CD4-positive, alpha-beta T cell treated with Interferon gamma for 1 hour (primary cell): ENCODE data around the gene ACSF3.

Experiments used
- DNase-seq: peaks from one replicate; pipeline ENCODE4 v3.0.0-alpha.2; 2020

Gene ACSF3

DNA sequence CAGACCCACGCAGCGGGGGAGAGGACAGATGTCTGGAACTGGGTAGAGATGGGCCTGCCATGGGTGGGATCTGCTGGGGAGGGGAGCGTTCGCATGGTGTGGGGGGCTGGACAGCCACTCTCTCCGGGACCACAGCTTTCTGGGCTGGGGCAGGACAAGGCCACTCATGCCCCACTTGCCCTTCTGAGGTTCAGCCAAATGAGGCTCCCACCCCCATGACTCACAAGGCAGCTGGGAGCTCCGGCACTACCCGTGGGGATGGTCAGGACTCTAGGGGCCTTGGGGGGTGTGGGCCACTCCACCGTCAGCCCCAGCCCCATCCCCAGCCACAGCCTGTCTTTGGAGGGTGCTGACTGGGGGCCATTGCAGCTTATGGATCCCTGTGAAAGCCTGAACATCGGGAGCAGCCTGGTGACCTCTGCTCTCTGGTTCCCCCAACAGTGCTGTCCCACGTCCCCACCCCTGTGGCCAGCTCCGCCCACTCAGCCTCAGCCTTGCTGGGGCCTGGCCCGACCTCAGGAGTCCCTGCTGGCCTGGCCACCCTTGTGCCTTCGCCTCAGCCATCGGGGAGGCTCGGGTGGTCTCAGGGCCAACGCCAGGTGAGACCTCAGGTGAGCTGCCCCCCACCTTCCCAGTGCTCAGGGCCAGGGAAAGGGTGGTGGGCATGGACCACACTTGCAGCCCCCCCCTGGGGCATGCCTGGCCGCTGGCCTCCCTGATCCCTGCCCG is 73.2 kb downstream of the ACSF3 start:
- no peak for DNase-seq

DNA sequence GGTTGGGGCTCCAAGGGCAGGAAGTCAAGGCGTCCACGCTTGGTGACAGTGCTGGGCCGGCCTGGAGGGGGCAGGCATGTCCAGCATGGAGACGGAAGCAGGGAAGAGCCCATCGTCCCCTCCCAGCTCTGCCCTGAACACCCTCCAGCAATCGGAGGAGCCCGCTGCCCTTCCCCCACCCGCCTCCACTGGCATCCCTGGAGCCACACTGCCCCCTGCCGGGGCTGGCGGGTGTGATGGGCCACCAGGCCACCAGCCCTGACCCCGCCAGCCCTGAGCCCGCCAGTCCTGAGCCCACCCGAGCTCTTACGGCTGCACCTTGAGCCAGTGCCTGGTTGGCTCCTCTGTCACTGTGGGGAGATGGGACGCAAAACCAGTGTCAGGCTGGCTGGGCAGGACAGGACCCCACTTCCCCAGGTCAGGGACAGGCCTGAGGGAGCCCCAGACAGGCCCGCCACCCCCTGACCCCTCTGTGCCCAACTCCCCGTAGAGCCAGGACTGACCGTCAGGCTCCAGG is 73.8 kb downstream of the ACSF3 start:
- peak; percentile 79 for DNase-seq

DNA sequence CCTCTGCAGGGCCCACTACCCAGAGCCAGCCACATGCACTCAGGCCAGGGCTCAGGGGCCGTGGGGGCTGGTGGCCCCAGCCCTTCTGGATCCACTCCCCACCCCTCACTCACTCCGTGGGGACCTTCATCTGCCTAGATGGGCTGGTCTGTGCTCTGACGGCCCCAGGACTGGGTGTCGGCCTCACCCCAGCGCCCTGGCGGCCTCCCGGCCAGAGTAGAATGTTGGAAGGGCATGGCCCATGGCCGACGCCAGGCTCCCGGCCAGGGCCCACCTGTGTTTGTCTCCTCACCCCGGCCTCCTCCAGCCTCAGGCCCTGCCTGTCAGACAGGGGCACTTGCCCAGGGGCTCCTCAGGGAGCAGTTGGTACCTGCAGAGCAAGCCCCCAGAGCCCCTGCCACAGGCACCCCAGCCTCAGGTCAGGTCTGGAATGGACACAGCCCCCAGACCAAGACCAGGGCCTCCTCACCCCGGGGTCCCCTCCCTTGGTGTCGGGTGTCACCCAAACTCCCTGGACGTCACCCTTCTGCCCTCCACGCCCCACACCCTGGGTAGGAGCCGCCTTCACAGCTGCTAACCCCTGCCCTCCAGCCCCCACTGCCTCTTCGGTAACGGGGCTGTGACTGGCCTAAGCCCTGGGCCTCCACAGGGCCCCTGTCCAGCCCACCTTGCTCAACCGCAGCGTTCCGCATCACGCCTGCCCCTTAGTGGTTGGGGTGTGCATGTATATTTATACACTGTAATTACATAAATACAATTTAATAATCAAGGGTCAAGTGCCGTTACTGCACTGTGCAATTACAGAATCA is 74.9 kb downstream of the ACSF3 start:
- DNase-seq: no peak

DNA sequence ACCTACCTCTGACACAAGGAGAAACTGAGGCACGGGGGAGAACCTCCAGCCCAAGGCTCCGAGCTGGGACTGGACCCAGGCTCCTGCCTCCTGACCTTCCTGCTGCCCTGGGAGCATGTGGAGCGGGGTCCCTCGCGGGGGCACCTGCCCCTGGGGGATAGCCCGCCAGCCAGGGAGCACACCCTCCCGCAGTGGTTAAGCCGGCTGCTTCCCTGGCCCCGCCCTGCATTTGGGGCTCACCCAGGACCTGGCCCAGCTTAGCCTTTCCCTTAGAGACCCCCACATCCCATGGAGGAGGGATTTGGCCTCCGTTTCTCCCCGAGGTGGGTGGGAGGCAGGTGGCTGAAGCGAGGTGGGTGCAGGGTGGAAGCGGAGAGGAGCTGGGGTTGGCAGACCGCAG is 76.1 kb downstream of the ACSF3 start:
- no peak for DNase-seq

DNA sequence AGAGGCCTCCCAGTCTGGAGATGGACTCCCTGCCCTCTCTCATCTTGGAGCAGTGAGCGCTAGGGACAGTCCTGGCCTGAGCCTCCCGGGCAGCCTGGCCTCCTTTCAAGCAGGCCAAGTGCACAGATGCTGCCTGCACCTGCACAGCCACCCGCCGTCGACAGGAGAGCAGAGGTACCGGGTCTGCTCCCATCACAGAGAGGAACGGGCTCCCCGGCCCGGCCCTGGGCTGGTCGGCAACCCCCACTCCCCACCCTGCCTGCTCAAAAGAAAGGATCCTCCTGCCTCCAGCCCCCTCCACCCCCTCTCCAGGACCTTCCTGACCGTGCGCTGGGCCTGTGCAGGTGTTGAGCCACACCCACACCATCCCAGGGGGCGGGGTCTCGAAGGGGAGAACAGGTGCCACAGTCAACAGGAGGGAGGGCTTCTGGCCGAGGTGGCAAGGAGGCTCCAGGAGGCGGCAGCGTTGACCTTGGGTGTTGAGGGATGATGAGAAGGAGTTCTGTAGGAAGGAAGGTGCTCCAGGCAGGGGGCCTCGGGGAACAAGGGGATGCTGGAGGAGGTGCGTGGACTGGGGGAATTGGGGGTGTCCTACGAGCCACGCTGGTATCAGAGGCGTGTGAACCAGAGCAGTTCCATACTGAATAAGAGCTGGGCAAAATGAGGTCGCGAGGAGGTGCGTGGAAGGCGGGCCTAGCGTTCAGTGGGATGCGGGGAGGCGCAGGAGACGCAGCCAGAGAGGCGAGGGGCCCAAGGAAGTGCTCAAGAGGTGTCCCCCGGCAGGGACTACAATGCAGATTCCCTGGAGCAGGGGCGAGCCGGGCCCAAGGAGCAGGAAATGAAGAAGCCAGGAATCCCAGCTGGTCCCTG is 76.9 kb downstream of the ACSF3 start:
- no peak for DNase-seq

DNA sequence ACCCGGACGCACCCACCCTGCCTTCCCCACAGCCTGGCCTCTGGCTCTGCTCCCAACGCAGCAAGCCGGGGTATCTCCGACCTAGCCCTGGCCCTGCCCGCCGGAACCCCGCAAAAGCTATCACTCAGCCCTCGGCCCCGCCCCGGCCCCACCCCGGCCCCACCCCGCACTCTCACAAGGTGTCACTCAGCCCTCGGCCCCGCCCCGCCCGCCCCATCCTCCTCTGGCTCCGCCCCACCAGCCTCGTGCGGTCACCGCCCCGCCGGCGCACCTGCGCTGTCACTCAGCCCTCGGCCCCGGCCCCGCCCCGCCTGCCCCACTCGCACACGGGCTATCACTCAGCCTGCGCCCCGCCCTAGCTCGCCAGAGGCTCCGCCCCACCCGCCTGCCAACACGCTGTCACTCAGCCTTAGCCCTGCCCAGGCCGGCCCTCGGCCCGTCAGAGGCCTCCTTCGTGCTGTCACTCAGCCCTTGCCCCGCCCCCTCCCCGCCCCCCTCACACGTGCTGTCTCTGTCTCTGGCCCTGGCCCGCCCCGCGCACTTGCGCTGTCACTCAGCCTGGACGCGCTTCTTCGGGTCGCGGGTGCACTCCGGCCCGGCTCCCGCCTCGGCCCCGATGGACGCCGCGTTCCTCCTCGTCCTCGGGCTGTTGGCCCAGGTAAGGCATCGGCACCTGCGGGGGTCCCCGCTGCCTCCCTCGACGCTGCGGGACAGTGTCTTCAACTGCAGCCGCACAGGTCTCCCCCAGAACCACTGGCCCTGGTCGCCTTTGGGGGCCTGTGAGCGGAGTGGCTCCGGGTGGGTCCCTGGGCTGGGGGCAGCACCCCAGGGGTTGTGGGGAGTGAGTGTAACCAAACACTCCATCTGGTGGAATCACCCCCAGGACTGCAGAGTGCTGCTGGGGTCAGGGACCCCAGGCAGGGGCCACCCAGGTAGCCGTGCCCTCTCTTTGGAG is 77.8 kb downstream of the ACSF3 start, which contains the start of gene CDH15:
TSS of gene CDH15 (plus strand) at position 533 of the 955 bp plus-strand sequence. CDS start at position 617, 84 bp downstream.
- DNase-seq: peak; percentile 98

DNA sequence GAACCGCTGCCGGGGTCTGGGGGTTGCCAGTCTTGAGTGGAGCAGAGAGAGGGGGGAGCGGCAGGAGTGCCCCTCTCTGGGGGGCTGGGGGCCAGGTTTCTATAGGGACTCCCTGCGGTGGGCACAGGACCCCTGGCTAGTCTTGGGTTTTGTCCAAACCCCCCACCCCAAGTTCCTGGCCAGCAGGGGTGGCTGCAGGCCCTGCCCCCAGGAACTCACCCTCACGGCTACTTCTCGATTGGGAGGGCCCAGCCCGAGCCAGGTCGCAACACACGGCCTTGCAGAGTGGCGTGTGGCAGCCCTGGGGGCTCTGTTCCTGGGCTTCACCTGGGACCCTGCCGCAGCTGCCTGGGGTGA is 78.5 kb downstream of the ACSF3 start:
- no peak for DNase-seq

DNA sequence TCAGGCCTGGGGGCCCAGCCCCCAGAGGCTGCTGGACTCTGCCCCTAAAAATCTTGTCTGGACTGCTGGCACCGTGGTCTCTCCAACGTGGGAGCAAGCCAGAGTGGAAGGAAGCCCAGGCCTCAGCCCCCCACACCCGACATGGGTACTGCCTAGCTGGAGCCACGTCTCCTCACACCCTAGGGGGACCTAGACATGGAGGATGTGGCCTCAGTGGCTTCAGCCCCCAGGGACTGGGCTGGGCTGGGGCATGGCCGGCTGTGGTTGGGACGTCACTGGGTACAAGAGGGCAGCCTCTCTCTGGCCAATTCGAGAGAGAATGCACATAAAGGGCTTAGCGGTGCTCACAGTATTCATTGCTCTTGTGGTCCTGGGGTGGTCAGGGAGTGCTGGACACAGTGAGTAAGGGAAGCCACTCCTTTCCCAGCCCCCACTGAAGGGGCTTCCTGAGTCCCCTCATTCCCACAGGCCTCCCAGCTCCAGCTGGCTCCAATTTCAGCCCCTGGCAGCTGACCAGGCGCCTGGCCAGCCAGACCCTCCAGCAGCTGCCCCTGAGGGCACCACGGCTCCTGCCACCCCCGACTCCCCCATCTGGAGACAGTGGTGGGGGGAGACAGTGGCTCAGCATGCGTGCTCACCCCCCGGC is 79.0 kb downstream of the ACSF3 start:
- no peak for DNase-seq

DNA sequence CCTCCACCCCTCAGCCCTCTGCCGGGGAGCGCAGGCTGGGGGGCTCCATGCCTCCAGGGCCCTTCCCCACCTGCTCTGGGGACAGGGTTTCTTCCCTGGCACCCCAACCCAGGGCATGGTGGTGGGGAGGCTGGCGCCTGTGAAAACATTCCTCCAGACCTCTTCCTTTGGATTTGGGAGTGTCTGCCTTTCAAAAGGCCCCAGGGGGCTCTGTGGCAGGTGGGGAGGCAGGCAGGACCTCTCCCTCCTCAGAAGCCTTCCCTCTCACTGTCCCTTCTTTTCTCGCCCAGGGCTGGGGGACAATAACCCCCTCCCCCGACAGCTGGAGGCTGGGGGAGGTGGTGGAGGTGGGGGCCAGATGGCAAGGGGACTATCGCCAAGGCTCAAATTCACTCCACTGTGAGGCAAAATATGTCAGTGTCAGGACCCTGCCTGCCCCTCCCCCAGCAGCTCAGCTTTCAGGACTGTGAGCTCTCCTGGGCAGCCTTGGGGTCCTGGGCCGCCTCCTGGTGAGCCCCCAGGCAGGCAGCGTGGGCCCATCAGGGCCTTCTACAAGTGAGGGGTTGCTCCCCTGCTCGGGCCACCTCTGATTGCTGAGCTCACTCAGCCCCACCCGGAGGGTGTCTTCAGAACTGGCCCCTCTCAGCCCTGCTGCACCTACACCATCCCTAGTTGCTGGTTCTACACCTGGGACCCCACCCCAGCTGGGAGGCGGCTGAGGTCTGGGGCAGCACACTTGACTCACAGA is 79.7 kb downstream of the ACSF3 start:
- no peak for DNase-seq

DNA sequence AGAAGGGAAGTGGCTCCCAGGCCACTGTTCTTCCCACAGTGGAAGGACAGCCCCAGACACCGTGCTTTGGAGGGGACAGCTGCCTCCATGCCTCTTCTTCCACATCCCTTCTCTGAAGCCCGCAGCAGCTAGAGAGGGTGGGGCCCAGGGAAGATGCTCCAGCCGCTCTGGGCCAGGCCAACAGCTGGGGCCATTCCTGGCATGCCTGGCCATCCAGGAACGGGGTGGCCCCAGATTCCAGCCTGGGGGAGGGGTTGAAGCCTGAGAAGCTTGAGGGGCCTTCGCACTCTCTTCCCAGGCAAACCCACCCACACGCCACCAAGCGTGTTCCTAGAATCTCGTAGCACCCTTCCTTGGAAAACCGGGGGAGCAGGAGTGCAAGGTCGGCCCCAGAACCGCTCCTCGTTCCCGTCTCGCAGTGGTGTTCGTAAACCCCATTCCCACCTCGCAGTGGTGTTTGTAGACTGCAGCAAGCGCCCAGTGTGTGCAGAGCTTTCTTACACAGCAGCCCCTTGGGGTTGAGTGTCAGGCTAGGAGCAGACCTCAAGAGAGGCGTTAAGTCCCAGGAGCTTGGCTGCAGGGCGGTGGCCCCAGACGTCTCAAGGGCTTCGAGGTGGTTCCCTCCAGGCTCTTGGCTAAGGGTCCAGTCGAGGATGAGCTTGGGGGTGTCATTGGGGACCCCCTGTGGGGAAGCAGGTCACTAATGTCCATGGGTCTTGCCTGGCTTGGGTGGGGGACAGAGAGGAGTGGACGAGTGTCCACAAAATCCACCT is 80.6 kb downstream of the ACSF3 start:
- DNase-seq: no peak

DNA sequence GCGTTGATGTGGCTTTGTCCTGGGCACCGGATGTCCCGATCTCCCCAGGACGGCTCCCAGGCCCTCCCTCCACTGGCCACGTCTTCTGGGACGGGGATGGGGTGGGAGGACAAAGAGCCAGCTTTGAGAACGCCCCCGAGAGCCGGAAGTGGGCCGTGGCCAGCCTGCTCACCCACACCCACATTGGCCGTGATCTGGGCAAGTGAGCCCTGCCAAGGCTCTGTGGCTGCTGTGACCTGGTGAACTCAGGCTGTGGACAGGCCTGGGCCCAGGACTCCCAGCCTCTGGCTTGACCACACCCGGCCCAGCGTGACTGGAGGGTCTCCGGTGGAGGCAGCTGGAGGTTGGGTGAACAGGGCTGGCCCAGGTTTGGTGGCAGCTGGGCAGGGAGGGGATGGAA is 81.2 kb downstream of the ACSF3 start:
- DNase-seq: no peak

DNA sequence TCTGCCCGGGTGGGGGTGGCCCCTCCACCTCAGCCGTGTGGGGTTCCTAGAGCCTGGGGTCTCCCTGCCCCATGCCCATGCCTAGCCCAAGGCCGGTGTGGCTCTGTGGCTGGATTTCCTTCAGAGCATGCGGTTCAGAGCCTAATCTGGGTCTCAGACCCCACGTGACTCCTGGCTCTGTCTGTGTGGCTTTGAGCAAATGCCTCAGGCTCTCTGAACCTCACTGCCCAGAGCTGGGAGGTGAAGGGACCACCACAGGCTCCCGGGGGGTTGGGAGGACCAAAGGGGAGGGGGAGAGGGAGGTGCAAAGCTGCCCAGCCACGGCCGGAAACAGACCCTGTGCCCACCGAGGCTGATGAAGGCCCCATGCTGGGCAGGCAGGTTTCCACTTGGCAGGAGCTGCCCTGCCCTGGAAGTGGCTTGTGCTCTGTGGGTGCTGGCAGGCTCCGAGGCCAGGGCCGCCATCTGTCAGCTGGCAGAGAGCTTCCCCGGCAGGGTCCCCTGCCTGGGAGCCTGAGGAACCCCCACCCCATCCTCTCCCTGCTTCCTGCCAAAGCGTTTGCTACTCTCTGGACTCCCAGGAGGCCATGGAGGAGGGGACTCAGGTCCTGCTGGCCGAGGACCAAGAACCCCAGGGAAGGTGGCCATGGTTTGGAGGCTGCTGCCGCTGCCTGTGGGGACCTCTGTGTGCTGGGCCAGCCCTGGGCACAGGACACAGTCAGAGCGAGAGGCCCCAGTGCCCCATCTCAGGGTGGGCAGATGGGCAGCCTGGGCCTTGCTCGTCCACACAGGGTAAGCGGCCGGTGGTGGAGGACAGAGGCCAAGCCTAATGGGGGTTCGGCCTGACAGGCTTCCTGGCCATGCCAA is 81.9 kb downstream of the ACSF3 start:
- DNase-seq: no peak

DNA sequence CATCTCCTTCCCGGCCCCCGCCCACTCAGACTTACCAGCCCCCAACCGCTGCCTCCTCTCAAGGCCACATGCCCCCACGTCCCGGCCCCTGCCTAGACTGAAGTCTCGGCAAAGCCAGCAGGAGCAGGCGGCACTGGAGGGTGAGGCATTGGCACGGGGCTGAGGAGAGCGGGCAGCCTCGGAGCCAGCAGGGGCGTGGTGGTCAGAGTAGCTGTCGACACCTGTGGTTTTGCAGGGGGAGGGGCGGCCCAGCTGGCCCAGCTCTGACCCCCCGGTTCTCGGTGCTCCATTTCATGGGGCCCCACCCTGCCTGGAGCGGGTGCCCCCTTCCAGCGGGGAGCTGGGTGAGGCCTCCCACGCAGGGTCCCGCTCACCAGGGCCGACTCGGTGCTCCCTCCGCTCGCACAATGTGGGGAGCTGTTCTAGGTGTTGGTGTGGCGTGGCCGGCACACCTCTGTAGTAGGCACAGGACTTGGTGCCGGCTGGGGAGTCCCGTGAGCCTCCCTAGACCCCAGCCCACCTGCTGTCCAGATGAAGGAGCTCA is 82.6 kb downstream of the ACSF3 start:
- no peak for DNase-seq

DNA sequence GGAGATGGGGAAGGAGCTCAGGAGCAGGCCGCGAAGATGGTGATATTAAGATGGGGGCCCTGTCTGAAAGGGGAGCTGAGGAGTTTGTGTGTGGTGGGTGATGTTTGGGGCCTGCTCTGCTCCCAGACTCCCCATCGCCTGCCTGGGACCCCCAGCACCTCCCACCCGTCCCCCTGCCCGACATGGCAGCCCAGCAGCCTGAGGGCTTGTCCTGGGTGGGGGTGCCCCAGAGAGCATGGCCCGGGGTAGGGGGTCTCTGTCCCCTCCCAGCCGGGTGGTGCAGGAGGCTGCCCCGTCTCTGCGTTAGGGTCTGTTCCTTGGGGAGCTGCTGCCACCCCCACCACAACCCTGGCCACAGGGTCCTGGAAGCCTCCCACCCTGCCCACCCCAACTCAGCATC is 83.1 kb downstream of the ACSF3 start:
- no peak for DNase-seq

DNA sequence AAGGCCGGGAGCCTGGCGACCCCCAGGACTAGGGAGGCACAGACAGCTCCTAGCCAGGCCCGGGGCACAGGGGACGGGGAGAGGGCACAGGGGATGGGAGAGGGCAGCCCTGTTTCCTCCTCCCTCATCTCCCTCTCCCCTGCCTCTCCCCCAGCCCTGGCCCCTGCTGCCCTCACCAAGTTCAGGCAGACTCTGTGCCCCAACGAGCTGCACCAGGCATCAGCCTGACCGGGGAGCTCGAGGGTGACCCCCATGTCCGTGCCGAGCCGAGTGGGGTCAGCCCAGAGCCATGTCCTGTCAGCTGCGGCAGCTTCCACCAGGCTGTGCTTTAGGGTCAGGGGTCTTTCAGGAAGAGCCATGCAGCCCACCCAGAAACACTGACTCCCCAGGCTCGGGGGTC is 83.8 kb downstream of the ACSF3 start:
- no peak for DNase-seq

DNA sequence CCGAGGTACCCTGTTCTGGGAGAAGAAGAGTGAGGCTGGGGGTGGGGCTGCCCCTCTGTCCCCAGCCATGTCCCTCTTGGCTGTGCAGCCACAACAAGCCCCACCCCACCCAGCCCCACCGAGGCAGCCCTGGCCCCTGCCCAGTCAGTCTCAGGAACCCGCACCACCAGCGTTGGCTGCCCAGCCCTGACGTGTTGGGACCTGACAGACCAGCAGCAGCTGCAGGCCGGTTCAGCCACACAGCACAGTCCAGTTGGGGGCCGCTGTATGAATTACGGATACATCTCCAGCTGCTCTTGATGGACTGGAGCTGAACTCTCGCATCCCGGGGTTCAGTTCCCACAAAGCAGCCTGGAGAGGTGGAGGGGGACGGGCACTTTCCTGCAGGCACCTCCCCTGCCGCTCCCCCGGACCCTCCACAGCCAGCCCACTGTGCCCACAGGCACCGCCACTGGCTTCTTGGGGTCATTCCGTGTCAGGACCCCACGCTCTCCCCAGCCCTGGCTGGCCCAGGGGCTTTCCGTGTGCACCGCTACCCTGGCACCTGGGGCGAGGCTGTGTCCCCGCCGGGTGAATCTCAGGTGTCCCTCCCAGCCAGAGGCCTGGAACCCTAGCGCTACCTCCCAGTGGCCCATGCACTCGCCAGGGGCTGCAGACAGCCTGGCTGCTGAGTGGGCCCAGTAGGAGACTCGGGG is 84.9 kb downstream of the ACSF3 start:
- no peak for DNase-seq

DNA sequence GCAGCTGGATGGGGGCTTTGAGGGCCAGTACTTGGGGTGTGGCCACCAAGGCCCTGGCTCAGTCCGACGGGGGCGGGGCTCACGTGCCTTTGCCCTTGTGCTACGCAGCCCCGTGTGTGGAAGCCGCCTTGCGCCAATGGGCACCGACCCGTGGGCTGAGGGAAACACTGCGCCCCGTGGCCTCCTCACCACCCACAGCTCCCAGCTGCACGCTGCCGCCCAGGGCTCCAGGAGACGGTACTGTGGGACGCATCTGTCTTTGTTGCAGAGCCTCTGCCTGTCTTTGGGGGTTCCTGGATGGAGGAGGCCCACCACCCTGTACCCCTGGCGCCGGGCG is 85.5 kb downstream of the ACSF3 start:
- no peak for DNase-seq
